HEK293 (cell line): ENCODE measurements around the gene LGI4.

ENCODE experiments used
- GLIS1 ChIP-seq: fragments of 450-650 bp; formaldehyde crosslinking; IDR thresholded peaks from 2 replicates; pipeline ENCODE4 v1.5.1; 2016; ENCODE audit warnings: missing biosample characterization, missing genetic modification characterization
- HIC1 ChIP-seq: fragments of 450-650 bp; formaldehyde crosslinking; IDR thresholded peaks from 2 replicates; pipeline ENCODE4 v1.5.1; 2016; ENCODE audit warnings: missing biosample characterization, missing genetic modification characterization
- HOXA7 ChIP-seq: sonication (generic); formaldehyde crosslinking; IDR thresholded peaks from 2 replicates; pipeline ENCODE4 v1.8.1; 2022; ENCODE audit warnings: missing genetic modification reagents, borderline replicate concordance
- KLF1 ChIP-seq: fragments of 450-650 bp; formaldehyde crosslinking; IDR thresholded peaks from 2 replicates; pipeline ENCODE4 v1.5.1; 2016; ENCODE audit warnings: missing biosample characterization, missing genetic modification characterization
- OVOL3 ChIP-seq: fragments of 450-650 bp; formaldehyde crosslinking; IDR thresholded peaks from 2 replicates; pipeline ENCODE4 v1.5.1; 2016; ENCODE audit warnings: missing biosample characterization, missing genetic modification characterization
- REPIN1 ChIP-seq: fragments of 450-650 bp; formaldehyde crosslinking; IDR thresholded peaks from 2 replicates; pipeline ENCODE4 v1.5.1; 2017; ENCODE audit warnings: missing biosample characterization, missing genetic modification characterization, low read depth
- TRIM28 ChIP-seq: IDR thresholded peaks from 2 replicates; pipeline ENCODE4 v1.6.1; 2011; ENCODE audit warnings: low read length, control low read depth, borderline replicate concordance
- YY1 ChIP-seq: fragments of 450-650 bp; formaldehyde crosslinking; IDR thresholded peaks from 2 replicates; pipeline ENCODE4 v1.5.1; 2018; ENCODE audit warnings: missing biosample characterization, missing genetic modification characterization
- ZBTB21 ChIP-seq: fragments of 450-650 bp; formaldehyde crosslinking; IDR thresholded peaks from 2 replicates; pipeline ENCODE4 v1.5.1; 2017; ENCODE audit warnings: missing biosample characterization, missing genetic modification characterization
- ZIC2 ChIP-seq: fragments of 450-650 bp; formaldehyde crosslinking; IDR thresholded peaks from 2 replicates; pipeline ENCODE4 v1.5.1; 2016; ENCODE audit warnings: missing biosample characterization, missing genetic modification characterization
- ZNF133 ChIP-seq: fragments of 450-650 bp; formaldehyde crosslinking; IDR thresholded peaks from 2 replicates; pipeline ENCODE4 v1.5.1; 2016; ENCODE audit warnings: missing biosample characterization, missing genetic modification characterization
- ZNF146 ChIP-seq: fragments of 450-650 bp; formaldehyde crosslinking; IDR thresholded peaks from 2 replicates; pipeline ENCODE4 v1.5.1; 2016; ENCODE audit warnings: missing biosample characterization, missing genetic modification characterization
- ZNF184 ChIP-seq: fragments of 450-650 bp; IDR thresholded peaks from 2 replicates; pipeline ENCODE4 v1.5.1; 2018; ENCODE audit warnings: missing biosample characterization, mild to moderate bottlenecking, missing genetic modification characterization
- ZNF211 ChIP-seq: fragments of 450-650 bp; formaldehyde crosslinking; IDR thresholded peaks from 2 replicates; pipeline ENCODE4 v1.5.1; 2016; ENCODE audit warnings: low read depth, missing biosample characterization, missing genetic modification characterization
- ZNF248 ChIP-seq: fragments of 450-650 bp; formaldehyde crosslinking; IDR thresholded peaks from 2 replicates; pipeline ENCODE4 v1.5.1; 2017; ENCODE audit warnings: missing biosample characterization, missing genetic modification characterization
- ZNF302 ChIP-seq: fragments of 450-650 bp; formaldehyde crosslinking; IDR thresholded peaks from 2 replicates; pipeline ENCODE4 v1.5.1; 2016; ENCODE audit warnings: missing biosample characterization, missing genetic modification characterization, low read depth
- ZNF37A ChIP-seq: fragments of 450-650 bp; IDR thresholded peaks from 2 replicates; pipeline ENCODE4 v1.5.1; 2018; ENCODE audit warnings: missing biosample characterization, missing genetic modification characterization
- ZNF521 ChIP-seq: fragments of 450-650 bp; formaldehyde crosslinking; IDR thresholded peaks from 2 replicates; pipeline ENCODE4 v1.5.1; 2017; ENCODE audit warnings: missing biosample characterization, mild to moderate bottlenecking, missing genetic modification characterization
- ZNF544 ChIP-seq: fragments of 450-650 bp; formaldehyde crosslinking; IDR thresholded peaks from 2 replicates; pipeline ENCODE4 v1.5.0; 2017; ENCODE audit warnings: missing biosample characterization, missing genetic modification characterization
- ZNF548 ChIP-seq: fragments of 450-650 bp; formaldehyde crosslinking; IDR thresholded peaks from 2 replicates; pipeline ENCODE4 v1.5.1; 2016; ENCODE audit warnings: missing biosample characterization, missing genetic modification characterization
- ZNF549 ChIP-seq: fragments of 450-650 bp; IDR thresholded peaks from 2 replicates; pipeline ENCODE4 v1.5.1; 2018; ENCODE audit warnings: missing biosample characterization, missing genetic modification characterization, mild to moderate bottlenecking, inconsistent platforms, moderate library complexity
- ZNF580 ChIP-seq: fragments of 450-650 bp; formaldehyde crosslinking; IDR thresholded peaks from 2 replicates; pipeline ENCODE4 v1.5.1; 2016; ENCODE audit warnings: missing biosample characterization, missing genetic modification characterization
- ZNF654 ChIP-seq: fragments of 450-650 bp; formaldehyde crosslinking; IDR thresholded peaks from 2 replicates; pipeline ENCODE4 v1.5.1; 2016; ENCODE audit warnings: low read depth, missing biosample characterization, missing genetic modification characterization
- ZNF776 ChIP-seq: fragments of 450-650 bp; formaldehyde crosslinking; IDR thresholded peaks from 2 replicates; pipeline ENCODE4 v1.5.0; 2017; ENCODE audit warnings: missing biosample characterization, missing genetic modification characterization, borderline replicate concordance
- ZNF830 ChIP-seq: fragments of 450-650 bp; IDR thresholded peaks from 2 replicates; pipeline ENCODE4 v1.5.0; 2018; ENCODE audit warnings: missing biosample characterization, missing genetic modification characterization, low read depth, mild to moderate bottlenecking, moderate library complexity
- ZSCAN30 ChIP-seq: fragments of 450-650 bp; IDR thresholded peaks from 2 replicates; pipeline ENCODE4 v1.5.1; 2018; ENCODE audit warnings: missing biosample characterization, mild to moderate bottlenecking, missing genetic modification characterization, moderate library complexity
- TF ChIP-seq, protein P1 (sequence below): fragments of 450-650 bp; IDR thresholded peaks from 2 replicates; pipeline ENCODE4 v1.5.1; 2018; ENCODE audit warnings: missing biosample characterization, missing genetic modification characterization
- TF ChIP-seq, protein P2 (sequence below): fragments of 450-650 bp; formaldehyde crosslinking; IDR thresholded peaks from 2 replicates; pipeline ENCODE4 v1.5.1; 2016; ENCODE audit warnings: missing biosample characterization, missing genetic modification characterization
- TF ChIP-seq, protein P3 (sequence below): fragments of 450-650 bp; formaldehyde crosslinking; IDR thresholded peaks from 2 replicates; pipeline ENCODE4 v1.5.1; 2016; ENCODE audit warnings: missing biosample characterization, missing genetic modification characterization

LGI4 gene

GRCh38 chr19:35154525-35155406 lies 19.9 kb upstream of the LGI4 start, which contains the start of gene FXYD5 (continued):
- TF ChIP-seq ZNF302 (tag by site-specific recombination) (no peak), HOXA7 (CRISPR knock-in tag) (no peak), ZNF548 (tag by site-specific recombination) (peak; percentile 16; the same call in 1 of the 2 replicates), KLF1 (peak; percentile 98), ZNF37A (tag by site-specific recombination) (no peak), REPIN1 (tag by site-specific recombination) (peak; percentile 96; the same call in 1 of the 2 replicates), HIC1 (peak; percentile 98), ZNF133 (peak; percentile 40; the same call in 1 of the 2 replicates), ZNF580 (peak; percentile 75; the same call in 1 of the 2 replicates), ZNF248 (tag by site-specific recombination) (no peak), ZSCAN30 (peak; percentile 77), TRIM28 (no peak), ZNF654 (no peak), ZBTB21 (tag by site-specific recombination) (peak; percentile 64), ZNF830 (no peak), ZNF544 (tag by site-specific recombination) (no peak), ZNF211 (tag by site-specific recombination) (no peak), ZNF146 (peak; percentile 10; the same call in 1 of the 2 replicates), ZNF549 (tag by site-specific recombination) (no peak), ZNF776 (tag by site-specific recombination) (no peak), YY1 (tag by site-specific recombination) (peak; percentile 16; the same call in 1 of the 2 replicates), ZNF521 (tag by site-specific recombination) (no peak), ZIC2 (tag by site-specific recombination) (peak; percentile 49; the same call in 1 of the 2 replicates), OVOL3 (peak; percentile 80; the same call in 1 of the 2 replicates), GLIS1 (peak; percentile 96), ZNF184 (tag by site-specific recombination) (no peak)
- TF ChIP-seq, protein P1, sequence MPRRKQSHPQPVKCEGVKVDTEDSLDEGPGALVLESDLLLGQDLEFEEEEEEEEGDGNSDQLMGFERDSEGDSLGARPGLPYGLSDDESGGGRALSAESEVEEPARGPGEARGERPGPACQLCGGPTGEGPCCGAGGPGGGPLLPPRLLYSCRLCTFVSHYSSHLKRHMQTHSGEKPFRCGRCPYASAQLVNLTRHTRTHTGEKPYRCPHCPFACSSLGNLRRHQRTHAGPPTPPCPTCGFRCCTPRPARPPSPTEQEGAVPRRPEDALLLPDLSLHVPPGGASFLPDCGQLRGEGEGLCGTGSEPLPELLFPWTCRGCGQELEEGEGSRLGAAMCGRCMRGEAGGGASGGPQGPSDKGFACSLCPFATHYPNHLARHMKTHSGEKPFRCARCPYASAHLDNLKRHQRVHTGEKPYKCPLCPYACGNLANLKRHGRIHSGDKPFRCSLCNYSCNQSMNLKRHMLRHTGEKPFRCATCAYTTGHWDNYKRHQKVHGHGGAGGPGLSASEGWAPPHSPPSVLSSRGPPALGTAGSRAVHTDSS, result peak; percentile 85
- TF ChIP-seq, protein P2, sequence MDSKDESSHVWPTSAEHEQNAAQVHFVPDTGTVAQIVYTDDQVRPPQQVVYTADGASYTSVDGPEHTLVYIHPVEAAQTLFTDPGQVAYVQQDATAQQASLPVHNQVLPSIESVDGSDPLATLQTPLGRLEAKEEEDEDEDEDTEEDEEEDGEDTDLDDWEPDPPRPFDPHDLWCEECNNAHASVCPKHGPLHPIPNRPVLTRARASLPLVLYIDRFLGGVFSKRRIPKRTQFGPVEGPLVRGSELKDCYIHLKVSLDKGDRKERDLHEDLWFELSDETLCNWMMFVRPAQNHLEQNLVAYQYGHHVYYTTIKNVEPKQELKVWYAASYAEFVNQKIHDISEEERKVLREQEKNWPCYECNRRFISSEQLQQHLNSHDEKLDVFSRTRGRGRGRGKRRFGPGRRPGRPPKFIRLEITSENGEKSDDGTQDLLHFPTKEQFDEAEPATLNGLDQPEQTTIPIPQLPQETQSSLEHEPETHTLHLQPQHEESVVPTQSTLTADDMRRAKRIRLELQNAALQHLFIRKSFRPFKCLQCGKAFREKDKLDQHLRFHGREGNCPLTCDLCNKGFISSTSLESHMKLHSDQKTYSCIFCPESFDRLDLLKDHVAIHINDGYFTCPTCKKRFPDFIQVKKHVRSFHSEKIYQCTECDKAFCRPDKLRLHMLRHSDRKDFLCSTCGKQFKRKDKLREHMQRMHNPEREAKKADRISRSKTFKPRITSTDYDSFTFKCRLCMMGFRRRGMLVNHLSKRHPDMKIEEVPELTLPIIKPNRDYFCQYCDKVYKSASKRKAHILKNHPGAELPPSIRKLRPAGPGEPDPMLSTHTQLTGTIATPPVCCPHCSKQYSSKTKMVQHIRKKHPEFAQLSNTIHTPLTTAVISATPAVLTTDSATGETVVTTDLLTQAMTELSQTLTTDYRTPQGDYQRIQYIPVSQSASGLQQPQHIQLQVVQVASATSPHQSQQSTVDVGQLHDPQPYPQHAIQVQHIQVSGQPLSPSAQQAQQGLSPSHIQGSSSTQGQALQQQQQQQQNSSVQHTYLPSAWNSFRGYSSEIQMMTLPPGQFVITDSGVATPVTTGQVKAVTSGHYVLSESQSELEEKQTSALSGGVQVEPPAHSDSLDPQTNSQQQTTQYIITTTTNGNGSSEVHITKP (tag by site-specific recombination), result peak; percentile 88
- TF ChIP-seq, protein P3, sequence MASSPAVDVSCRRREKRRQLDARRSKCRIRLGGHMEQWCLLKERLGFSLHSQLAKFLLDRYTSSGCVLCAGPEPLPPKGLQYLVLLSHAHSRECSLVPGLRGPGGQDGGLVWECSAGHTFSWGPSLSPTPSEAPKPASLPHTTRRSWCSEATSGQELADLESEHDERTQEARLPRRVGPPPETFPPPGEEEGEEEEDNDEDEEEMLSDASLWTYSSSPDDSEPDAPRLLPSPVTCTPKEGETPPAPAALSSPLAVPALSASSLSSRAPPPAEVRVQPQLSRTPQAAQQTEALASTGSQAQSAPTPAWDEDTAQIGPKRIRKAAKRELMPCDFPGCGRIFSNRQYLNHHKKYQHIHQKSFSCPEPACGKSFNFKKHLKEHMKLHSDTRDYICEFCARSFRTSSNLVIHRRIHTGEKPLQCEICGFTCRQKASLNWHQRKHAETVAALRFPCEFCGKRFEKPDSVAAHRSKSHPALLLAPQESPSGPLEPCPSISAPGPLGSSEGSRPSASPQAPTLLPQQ (tag by site-specific recombination), result peak; percentile 95
